ENCODE measurements around the gene TGM1. TPM values are rescaled to one million over a fixed set of nuclear protein-coding genes. Genes with fewer than 3 reads are reported as not detected.

The TGM1 gene
- total RNA-seq, 1 experiment from 2014 or later = 2.9 TPM

- Histone ChIP-seq H2BK12ac (ENCODE audit: insufficient read length, low read depth, low read length) (no peak overlapping the region), H2BK120ac (ENCODE audit: low read depth, low read length, poor library complexity, severe bottlenecking) (no peak overlapping the region), H3K9me3 (ENCODE audit: control insufficient read depth, low read depth, low read length) (no peaks in the 10 kb centered on the region), H4K20me1 (ENCODE audit: control insufficient read depth, insufficient read depth, insufficient read length) (no peaks in the 10 kb centered on the region), H3K23ac (ENCODE audit: insufficient read length, low read depth, low read length) (no peak overlapping the region), H2BK5ac (ENCODE audit: insufficient read length, low read length) (no peak overlapping the region), H3K79me1 (ENCODE audit: insufficient read depth, low read depth, low read length, poor library complexity, severe bottlenecking) (no peaks in the 10 kb centered on the region), H2AK5ac (ENCODE audit: insufficient read length, low read length) (no peak overlapping the region), H4K8ac (replicated peaks; ENCODE audit: insufficient read length, low read depth, low read length) (no peak overlapping the region), H2BK20ac (ENCODE audit: low read depth, low read length, poor library complexity, severe bottlenecking) (no peak overlapping the region), H3K79me2 (ENCODE audit: insufficient read depth, low read length) (no peaks in the 10 kb centered on the region), H3K4me2 (ENCODE audit: insufficient read depth, insufficient read length, low read length) (no peak overlapping the region), H3K18ac (ENCODE audit: insufficient read length, low read depth, low read length) (no peak overlapping the region), H4K5ac (ENCODE audit: insufficient read length, low read depth, low read length) (no peak overlapping the region), H4K91ac (ENCODE audit: insufficient read length, low read depth, low read length) (no peak overlapping the region), H3K27ac (ENCODE audit: insufficient read length, low read depth, low read length) (no peak overlapping the region), H3K4me1 (ENCODE audit: insufficient read depth, low read length) (no peaks in the 10 kb centered on the region), H3K14ac (ENCODE audit: insufficient read depth, low read length) (no peak overlapping the region; the same call in 1 of the 2 replicates), H2BK15ac (ENCODE audit: low read depth, low read length) (no peak overlapping the region), H3K4ac (ENCODE audit: low read depth, low read length) (no peak overlapping the region), H3K56ac (ENCODE audit: insufficient read length, low read depth, low read length) (no peak overlapping the region), H3K9ac (ENCODE audit: extremely low read depth, insufficient read length, low read length) (no peak overlapping the region), H2AFZ (ENCODE audit: low read length) (no peak overlapping the region), H3T11ph (ENCODE audit: low read length) (no peak overlapping the region), H3K23me2 (ENCODE audit: insufficient read length, low read depth, low read length, poor library complexity, severe bottlenecking) (no peaks in the 10 kb centered on the region), H3K27me3 (ENCODE audit: insufficient read depth, low read length) (no peaks in the 10 kb centered on the region)
- Mint-ChIP-seq H3K9me3 (no peaks in the 10 kb centered on the region), H3K4me1 (no peaks in the 10 kb centered on the region; a peak in 2 of 4 replicates), H3K36me3 (ENCODE audit: insufficient read depth in 1 of 3, low read depth in 3 of 3) (peaks cover 0 to 7% (median 4%) of the 10 kb centered on the region in 3 experiments; a peak in 5 of 7 replicates), H3K27me3 (ENCODE audit: low read depth) (no peaks in the 10 kb centered on the region; the same call in 1 of the 2 replicates), H3K27ac (peak overlapping the region in 1 of 3 experiments; percentile 41; a peak in 1 of 7 replicates), H3K4me3 (no peak overlapping the region; a peak in 1 of 5 replicates)
- TF ChIP-seq CTCF (conservative IDR thresholded peaks at IDR 0.05) = no peak
- no peak for DNase-seq
- WGBS (ENCODE audit: extremely low coverage, insufficient read length, low lambda C conversion rate) = no CpG with 5 or more reads among the region's 20 CpGs
Observed at GRCh38 chr14:24261256-24261968, 1.6 kb downstream of the TGM1 start.
